Measurements from ENCODE around the gene NUP93. TPM values are rescaled to one million over a fixed set of nuclear protein-coding genes. Genes with fewer than 3 reads are reported as not detected.

The NUP93 gene
- total and polyA plus RNA-seq, 2 donors, result 58.3 to 85.9 TPM

GRCh38 chr16:56886296-56886695 is 156.4 kb downstream of the NUP93 start:
- DNase-seq (ENCODE audit: low read depth in 6 of 9, low spot score in 9 of 9), result no peak
- H3K4me3 ChIP-seq (ENCODE audit: low read length in 2 of 2), result no peak overlapping the region
- no peaks in the 10 kb centered on the region for H3K36me3 ChIP-seq (ENCODE audit: control insufficient read depth in 2 of 2, insufficient read depth in 2 of 2, low read length in 1 of 2)
- no peak overlapping the region for H3K27ac ChIP-seq (ENCODE audit: low read depth in 1 of 2, low read length in 1 of 2)
- WGBS, result 96% methylated on average over 12 of the region's 12 CpGs
- no peaks in the 10 kb centered on the region for H3K9me3 ChIP-seq (ENCODE audit: control insufficient read depth in 2 of 2, insufficient read depth in 1 of 2, low read length in 1 of 2)
- H3K27me3 ChIP-seq (ENCODE audit: control insufficient read depth in 2 of 2, insufficient read depth in 1 of 2, low read length in 1 of 2), result no peaks in the 10 kb centered on the region
- no peaks in the 10 kb centered on the region for H3K4me1 ChIP-seq (ENCODE audit: control insufficient read depth in 2 of 2, insufficient read depth in 2 of 2, low read length in 2 of 2)

GRCh38 chr16:56886826-56887225 is 156.9 kb downstream of the NUP93 start:
- no peak for DNase-seq (ENCODE audit: low read depth in 6 of 9, low spot score in 9 of 9)
- Histone ChIP-seq H3K27ac (ENCODE audit: low read depth in 1 of 2, low read length in 1 of 2) (no peak overlapping the region), H3K4me1 (ENCODE audit: control insufficient read depth in 2 of 2, insufficient read depth in 2 of 2, low read length in 2 of 2) (no peaks in the 10 kb centered on the region), H3K4me3 (ENCODE audit: low read length in 2 of 2) (no peak overlapping the region), H3K27me3 (ENCODE audit: control insufficient read depth in 2 of 2, insufficient read depth in 1 of 2, low read length in 1 of 2) (no peaks in the 10 kb centered on the region), H3K36me3 (ENCODE audit: control insufficient read depth in 2 of 2, insufficient read depth in 2 of 2, low read length in 1 of 2) (no peaks in the 10 kb centered on the region), H3K9me3 (ENCODE audit: control insufficient read depth in 2 of 2, insufficient read depth in 1 of 2, low read length in 1 of 2) (no peaks in the 10 kb centered on the region)
- WGBS, result 95% methylated on average over 9 of the region's 9 CpGs

DNA sequence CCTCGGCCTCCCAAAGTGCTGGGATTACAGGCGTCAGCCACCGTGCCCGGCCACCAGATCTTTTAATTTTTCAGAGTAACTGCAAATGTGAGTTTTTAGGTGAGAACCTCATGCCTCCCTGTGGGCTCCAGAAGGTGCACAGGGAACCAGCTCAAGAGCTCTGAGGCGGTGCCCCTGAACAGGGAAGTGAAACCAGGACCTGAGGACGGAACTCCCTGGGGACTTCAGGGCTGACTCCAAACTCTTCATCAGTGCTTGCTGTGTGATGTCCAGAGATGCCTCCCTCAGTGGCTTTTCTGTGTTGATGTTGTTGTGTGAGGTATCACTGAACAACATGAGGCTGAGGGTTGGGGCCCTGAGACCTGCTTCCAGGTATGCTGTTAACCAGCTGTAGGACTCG is 158.9 kb downstream of the NUP93 start:
- no peak for DNase-seq (ENCODE audit: low read depth in 6 of 9, low spot score in 9 of 9)
- H3K36me3 ChIP-seq (ENCODE audit: control insufficient read depth in 2 of 2, insufficient read depth in 2 of 2, low read length in 1 of 2), result no peaks in the 10 kb centered on the region
- H3K4me3 ChIP-seq (ENCODE audit: low read length in 2 of 2), result no peak overlapping the region
- no peaks in the 10 kb centered on the region for H3K9me3 ChIP-seq (ENCODE audit: control insufficient read depth in 2 of 2, insufficient read depth in 1 of 2, low read length in 1 of 2)
- WGBS, result 94% methylated on average over 7 of the region's 7 CpGs
- no peaks in the 10 kb centered on the region for H3K27me3 ChIP-seq (ENCODE audit: control insufficient read depth in 2 of 2, insufficient read depth in 1 of 2, low read length in 1 of 2)
- peak overlapping the region in 1 of 2 donors; percentile 17 for H3K27ac ChIP-seq (ENCODE audit: low read depth in 1 of 2, low read length in 1 of 2)
- no peaks in the 10 kb centered on the region for H3K4me1 ChIP-seq (ENCODE audit: control insufficient read depth in 2 of 2, insufficient read depth in 2 of 2, low read length in 2 of 2)

- H3K9me3 ChIP-seq (ENCODE audit: control insufficient read depth in 2 of 2, insufficient read depth in 1 of 2, low read length in 1 of 2), result no peaks in the 10 kb centered on the region
- DNase-seq (ENCODE audit: low read depth in 6 of 9, low spot score in 9 of 9), result no peak
- H3K4me3 ChIP-seq (ENCODE audit: low read length in 2 of 2), result no peak overlapping the region
- no peaks in the 10 kb centered on the region for H3K36me3 ChIP-seq (ENCODE audit: control insufficient read depth in 2 of 2, insufficient read depth in 2 of 2, low read length in 1 of 2)
- H3K27me3 ChIP-seq (ENCODE audit: control insufficient read depth in 2 of 2, insufficient read depth in 1 of 2, low read length in 1 of 2), result no peaks in the 10 kb centered on the region
- no peaks in the 10 kb centered on the region for H3K4me1 ChIP-seq (ENCODE audit: control insufficient read depth in 2 of 2, insufficient read depth in 2 of 2, low read length in 2 of 2)
- WGBS, result 98% methylated on average over 5 of the region's 5 CpGs
- no peak overlapping the region for H3K27ac ChIP-seq (ENCODE audit: low read depth in 1 of 2, low read length in 1 of 2)
Observed at GRCh38 chr16:56889206-56889605, 159.3 kb downstream of the NUP93 start.

DNA sequence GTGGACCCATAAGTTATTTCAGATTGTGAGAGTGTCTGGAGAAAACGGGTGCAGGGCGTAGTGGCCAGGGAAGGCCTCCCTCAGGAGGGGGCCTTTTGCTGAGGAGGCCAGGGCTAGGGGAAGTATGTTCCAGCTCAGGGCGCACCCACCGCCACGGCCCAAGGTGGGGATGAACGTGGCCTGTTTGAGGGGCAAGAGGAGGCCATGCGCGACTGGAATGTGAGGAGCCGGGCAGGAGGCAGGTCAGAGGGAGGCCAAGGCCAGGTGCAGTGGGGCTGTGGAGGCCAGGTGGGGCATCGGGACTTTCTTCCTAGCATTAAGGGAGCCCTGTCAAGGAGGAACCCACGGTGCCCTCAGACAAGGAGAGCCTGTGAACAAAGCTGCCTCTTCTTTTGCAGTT is 161.8 kb downstream of the NUP93 start:
- WGBS, result 86% methylated on average over 11 of the region's 11 CpGs

GRCh38 chr16:56892705-56893104 is 162.8 kb downstream of the NUP93 start:
- no peak for DNase-seq (ENCODE audit: low read depth in 6 of 9, low spot score in 9 of 9)
- Histone ChIP-seq H3K27ac (ENCODE audit: low read depth in 1 of 2, low read length in 1 of 2) (no peak overlapping the region), H3K36me3 (ENCODE audit: control insufficient read depth in 2 of 2, insufficient read depth in 2 of 2, low read length in 1 of 2) (no peaks in the 10 kb centered on the region), H3K4me3 (ENCODE audit: low read length in 2 of 2) (no peak overlapping the region), H3K27me3 (ENCODE audit: control insufficient read depth in 2 of 2, insufficient read depth in 1 of 2, low read length in 1 of 2) (no peaks in the 10 kb centered on the region), H3K9me3 (ENCODE audit: control insufficient read depth in 2 of 2, insufficient read depth in 1 of 2, low read length in 1 of 2) (no peaks in the 10 kb centered on the region), H3K4me1 (ENCODE audit: control insufficient read depth in 2 of 2, insufficient read depth in 2 of 2, low read length in 2 of 2) (peaks cover 0 to 9% of the 10 kb centered on the region in 2 donors)
- 92% methylated on average over 14 of the region's 14 CpGs for WGBS

More for the DNA sequence above, 161.8 kb downstream of the NUP93 start:
- Histone ChIP-seq H3K36me3 (ENCODE audit: control insufficient read depth in 2 of 2, insufficient read depth in 2 of 2, low read length in 1 of 2) (no peaks in the 10 kb centered on the region), H3K4me3 (ENCODE audit: low read length in 2 of 2) (no peak overlapping the region), H3K4me1 (ENCODE audit: control insufficient read depth in 2 of 2, insufficient read depth in 2 of 2, low read length in 2 of 2) (no peaks in the 10 kb centered on the region), H3K27ac (ENCODE audit: low read depth in 1 of 2, low read length in 1 of 2) (no peak overlapping the region), H3K27me3 (ENCODE audit: control insufficient read depth in 2 of 2, insufficient read depth in 1 of 2, low read length in 1 of 2) (no peaks in the 10 kb centered on the region), H3K9me3 (ENCODE audit: control insufficient read depth in 2 of 2, insufficient read depth in 1 of 2, low read length in 1 of 2) (no peaks in the 10 kb centered on the region)
- no peak for DNase-seq (ENCODE audit: low read depth in 6 of 9, low spot score in 9 of 9)

DNA sequence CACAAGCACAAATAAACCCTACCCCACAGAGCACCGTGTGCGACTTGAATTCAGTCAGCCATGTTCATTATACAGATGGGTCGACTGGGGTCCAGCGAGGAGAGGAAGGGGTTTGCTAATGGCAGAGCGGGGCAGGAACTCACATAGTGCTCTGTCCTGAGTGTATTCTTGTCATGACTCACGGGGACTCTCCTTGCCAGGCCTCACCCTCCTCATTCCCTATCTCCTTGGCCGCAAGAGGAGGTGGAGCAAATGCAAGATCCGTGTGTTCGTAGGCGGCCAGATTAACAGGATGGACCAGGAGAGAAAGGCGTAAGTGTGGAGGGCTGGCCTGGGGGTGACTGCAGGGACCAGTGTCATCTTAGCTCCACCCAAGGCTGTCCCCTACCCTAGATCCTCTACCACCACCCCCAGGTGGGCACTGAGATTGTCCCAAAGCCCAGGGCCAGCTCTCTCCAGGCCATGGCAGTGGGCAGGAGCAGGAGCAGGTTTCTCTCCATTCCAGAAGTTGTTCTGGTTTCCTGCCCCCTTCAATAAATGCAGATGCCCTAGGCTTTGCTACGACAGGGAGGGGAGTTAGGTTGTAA is 164.5 kb downstream of the NUP93 start:
- H3K36me3 ChIP-seq (ENCODE audit: control insufficient read depth in 2 of 2, insufficient read depth in 2 of 2, low read length in 1 of 2), result no peaks in the 10 kb centered on the region
- no peak overlapping the region for H3K27ac ChIP-seq (ENCODE audit: low read depth in 1 of 2, low read length in 1 of 2)
- H3K27me3 ChIP-seq (ENCODE audit: control insufficient read depth in 2 of 2, insufficient read depth in 1 of 2, low read length in 1 of 2), result no peaks in the 10 kb centered on the region
- H3K4me1 ChIP-seq (ENCODE audit: control insufficient read depth in 2 of 2, insufficient read depth in 2 of 2, low read length in 2 of 2), result peaks cover 11 to 26% of the 10 kb centered on the region in 2 donors
- 97% methylated on average over 12 of the region's 12 CpGs for WGBS
- H3K4me3 ChIP-seq (ENCODE audit: low read length in 2 of 2), result no peak overlapping the region
- DNase-seq (ENCODE audit: low read depth in 6 of 9, low spot score in 9 of 9), result no peak
- no peaks in the 10 kb centered on the region for H3K9me3 ChIP-seq (ENCODE audit: control insufficient read depth in 2 of 2, insufficient read depth in 1 of 2, low read length in 1 of 2)

DNA sequence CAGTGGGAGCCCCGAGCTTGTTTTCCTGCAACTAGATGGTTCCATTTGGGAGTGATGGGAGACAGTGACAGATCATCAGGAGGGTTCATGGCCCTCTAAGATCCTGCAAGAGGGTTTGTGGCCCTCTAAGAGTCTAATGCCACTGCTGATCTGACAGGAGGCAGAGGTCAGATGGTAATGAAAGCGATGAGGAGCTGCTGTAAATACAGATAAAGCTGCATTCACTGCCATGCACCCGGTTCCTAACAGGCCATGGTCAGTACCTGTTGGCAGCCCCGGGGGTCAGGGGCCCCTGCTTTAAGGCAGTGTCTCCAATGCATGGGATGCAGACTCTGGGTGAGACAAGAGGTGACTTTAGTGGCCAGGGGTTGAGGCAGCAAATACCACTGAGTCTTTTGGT is 165.9 kb downstream of the NUP93 start:
- Histone ChIP-seq H3K27ac (ENCODE audit: low read depth in 1 of 2, low read length in 1 of 2) (no peak overlapping the region), H3K4me3 (ENCODE audit: low read length in 2 of 2) (no peak overlapping the region), H3K27me3 (ENCODE audit: control insufficient read depth in 2 of 2, insufficient read depth in 1 of 2, low read length in 1 of 2) (no peaks in the 10 kb centered on the region), H3K4me1 (ENCODE audit: control insufficient read depth in 2 of 2, insufficient read depth in 2 of 2, low read length in 2 of 2) (peaks cover 12 to 34% of the 10 kb centered on the region in 2 donors), H3K36me3 (ENCODE audit: control insufficient read depth in 2 of 2, insufficient read depth in 2 of 2, low read length in 1 of 2) (no peaks in the 10 kb centered on the region), H3K9me3 (ENCODE audit: control insufficient read depth in 2 of 2, insufficient read depth in 1 of 2, low read length in 1 of 2) (no peaks in the 10 kb centered on the region)
- DNase-seq (ENCODE audit: low read depth in 6 of 9, low spot score in 9 of 9), result no peak
- WGBS, result 97% methylated on average over 4 of the region's 4 CpGs

- Histone ChIP-seq H3K36me3 (ENCODE audit: control insufficient read depth in 2 of 2, insufficient read depth in 2 of 2, low read length in 1 of 2) (no peaks in the 10 kb centered on the region), H3K4me1 (ENCODE audit: control insufficient read depth in 2 of 2, insufficient read depth in 2 of 2, low read length in 2 of 2) (peaks cover 12 to 34% of the 10 kb centered on the region in 2 donors), H3K27ac (ENCODE audit: low read depth in 1 of 2, low read length in 1 of 2) (no peak overlapping the region), H3K27me3 (ENCODE audit: control insufficient read depth in 2 of 2, insufficient read depth in 1 of 2, low read length in 1 of 2) (no peaks in the 10 kb centered on the region), H3K4me3 (ENCODE audit: low read length in 2 of 2) (no peak overlapping the region), H3K9me3 (ENCODE audit: control insufficient read depth in 2 of 2, insufficient read depth in 1 of 2, low read length in 1 of 2) (no peaks in the 10 kb centered on the region)
- WGBS, result 94% methylated on average over 3 of the region's 3 CpGs
- DNase-seq (ENCODE audit: low read depth in 6 of 9, low spot score in 9 of 9), result no peak
Observed at GRCh38 chr16:56896244-56896643, 166.3 kb downstream of the NUP93 start.

Data from thymus (tissue), 11 donors.